Forelimb muscle (tissue), 1 donor: Measurements from ENCODE around the gene UNC5B. TPM values are rescaled to one million over a fixed set of nuclear protein-coding genes. Genes with fewer than 3 reads are reported as not detected.

Experiments used
- DNase-seq: peaks from one replicate; pipeline ENCODE4 v3.0.0-alpha.2; 2013; ENCODE audit warnings: low read depth
- polyA plus RNA-seq: library from polyadenylated mRNA; unstranded; fragments of 120-200 nt; gene quantifications from one replicate; pipeline ENCODE4 v1.2.1, GENCODE V29; 2013; ENCODE audit not compliant: insufficient read length

The UNC5B gene
- 11.1 TPM for polyA plus RNA-seq

GRCh38 chr10:71212318-71213126 lies at the start of gene UNC5B:
TSS of gene UNC5B (plus strand) at chr10:71212570. CDS start at chr10:71212986, 416 bp downstream.
- DNase-seq = peak; percentile 45

GRCh38 chr10:71173466-71173865 lies 38.9 kb upstream of the UNC5B start:
- no peak for DNase-seq

GRCh38 chr10:71176661-71177060 lies 35.7 kb upstream of the UNC5B start:
- no peak for DNase-seq

- DNase-seq = no peak
Observed at GRCh38 chr10:71177651-71178199, 34.6 kb upstream of the UNC5B start.

- DNase-seq = no peak
Observed at GRCh38 chr10:71178880-71179279, 33.5 kb upstream of the UNC5B start.

- no peak for DNase-seq
Observed at GRCh38 chr10:71179382-71179781, 33.0 kb upstream of the UNC5B start.

- DNase-seq = no peak
Observed at GRCh38 chr10:71184421-71184820, 27.9 kb upstream of the UNC5B start.

- no peak for DNase-seq
Observed at GRCh38 chr10:71185209-71185608, 27.2 kb upstream of the UNC5B start.

- no peak for DNase-seq
Observed at GRCh38 chr10:71187197-71187596, 25.2 kb upstream of the UNC5B start.

- DNase-seq = no peak
Observed at GRCh38 chr10:71187600-71187999, 24.8 kb upstream of the UNC5B start.

GRCh38 chr10:71188201-71188600 lies 24.2 kb upstream of the UNC5B start:
- no peak for DNase-seq

- DNase-seq = no peak
Observed at GRCh38 chr10:71191019-71191418, 21.4 kb upstream of the UNC5B start.

- no peak for DNase-seq
Observed at GRCh38 chr10:71191551-71192076, 20.8 kb upstream of the UNC5B start.

- DNase-seq = no peak
Observed at GRCh38 chr10:71193516-71193915, 18.9 kb upstream of the UNC5B start.

- no peak for DNase-seq
Observed at GRCh38 chr10:71197955-71198354, 14.4 kb upstream of the UNC5B start.

GRCh38 chr10:71201849-71202248 lies 10.5 kb upstream of the UNC5B start:
- DNase-seq = no peak

GRCh38 chr10:71202314-71202713 lies 10.1 kb upstream of the UNC5B start:
- DNase-seq = no peak

GRCh38 chr10:71203124-71203523 lies 9.2 kb upstream of the UNC5B start:
- DNase-seq = no peak

- no peak for DNase-seq
Observed at GRCh38 chr10:71203716-71204115, 8.7 kb upstream of the UNC5B start.

- DNase-seq = no peak
Observed at GRCh38 chr10:71204746-71205145, 7.6 kb upstream of the UNC5B start.

- DNase-seq = no peak
Observed at GRCh38 chr10:71205468-71205867, 6.9 kb upstream of the UNC5B start.

- no peak for DNase-seq
Observed at GRCh38 chr10:71206911-71207310, 5.5 kb upstream of the UNC5B start.

GRCh38 chr10:71207578-71207977 lies 4.8 kb upstream of the UNC5B start:
- no peak for DNase-seq
